Muscle of leg (tissue), 11 donors: Measurements from ENCODE around the gene CLEC1B. TPM values are rescaled to one million over a fixed set of nuclear protein-coding genes. Genes with fewer than 3 reads are reported as not detected.
"Not testable (repeated sequence)": the region's sequence is repeated elsewhere in the genome, so short reads cannot be mapped to it uniquely, and the experiment has no call there.

ENCODE experiments used
- DNase-seq: peaks from one replicate; pipeline ENCODE4 v3.0.0; 2013
- H3K27ac ChIP-seq: one replicate; pipeline ENCODE4 v1.5.1; 2013; ENCODE audit warnings: mild to moderate bottlenecking, low read length, control low read depth
- H3K27me3 ChIP-seq: one replicate; pipeline ENCODE4 v1.6.1; 2013; ENCODE audit warnings: low read length; ENCODE audit not compliant: control insufficient read depth, insufficient read depth
- H3K36me3 ChIP-seq: one replicate; pipeline ENCODE4 v1.6.1; 2013; ENCODE audit warnings: low read length; ENCODE audit not compliant: control insufficient read depth, insufficient read depth
- H3K4me1 ChIP-seq: one replicate; pipeline ENCODE4 v1.6.1; 2013; ENCODE audit warnings: low read length; ENCODE audit not compliant: control insufficient read depth, insufficient read depth
- H3K4me3 ChIP-seq: one replicate; pipeline ENCODE4 v1.5.1; 2013; ENCODE audit warnings: low read length, control low read depth
- H3K9me3 ChIP-seq: replicated peaks from 2 replicates; pipeline ENCODE4 v1.6.1; 2013; ENCODE audit warnings: low read depth, low read length; ENCODE audit not compliant: control insufficient read depth
- WGBS: methylation state at CpG from one replicate; pipeline ENCODE4 v1.1.5; 2013; ENCODE audit warnings: missing lambda C conversion rate; ENCODE audit not compliant: insufficient coverage; 5-methylcytosine and 5-hydroxymethylcytosine counted together
- polyA plus RNA-seq, 8 donors: library from polyadenylated mRNA; unstranded; fragments of 120-200 nt; gene quantifications; one replicate each; pipeline versions ENCODE4 v1.2.1 to v1.2.3, GENCODE V29; 2013; ENCODE audit warnings: inconsistent platforms in 1 of 8, low replicate concordance in 1 of 8; ENCODE audit not compliant: insufficient read length in 8 of 8, insufficient read depth in 1 of 8
- total RNA-seq: library from RNA; stranded (reverse); fragments of 120-200 nt; gene quantifications from one replicate; pipeline ENCODE4 v1.2.4, GENCODE V29; 2013

The CLEC1B gene
- total and polyA plus RNA-seq, 9 donors = 0.08 to 0.48 (median 0.22) TPM; not detected in 2

DNA sequence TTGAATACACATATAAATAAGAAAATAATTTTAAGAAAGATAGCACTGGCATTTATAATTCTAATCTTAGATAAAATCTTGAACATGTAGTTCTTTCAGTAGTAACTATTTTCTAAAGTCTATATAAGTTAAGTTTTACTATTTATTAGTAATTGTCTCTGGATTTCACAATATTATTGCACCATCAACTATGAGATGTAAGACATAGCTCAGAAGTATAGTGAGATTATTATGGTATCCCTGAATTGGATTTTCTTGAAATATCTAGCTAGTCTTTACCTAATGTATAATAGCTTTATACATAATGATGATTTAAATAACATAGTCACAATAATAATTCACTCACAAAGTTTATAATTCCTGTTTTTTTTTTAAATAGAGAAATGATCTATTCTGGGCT lies 21.0 kb downstream of the CLEC1B start:
- DNase-seq = no peak
- Histone ChIP-seq H3K9me3 (no peaks in the 10 kb centered on the region), H3K4me3 (no peak overlapping the region), H3K36me3 (no peaks in the 10 kb centered on the region), H3K4me1 (no peaks in the 10 kb centered on the region), H3K27ac (no peak overlapping the region), H3K27me3 (no peaks in the 10 kb centered on the region)

DNA sequence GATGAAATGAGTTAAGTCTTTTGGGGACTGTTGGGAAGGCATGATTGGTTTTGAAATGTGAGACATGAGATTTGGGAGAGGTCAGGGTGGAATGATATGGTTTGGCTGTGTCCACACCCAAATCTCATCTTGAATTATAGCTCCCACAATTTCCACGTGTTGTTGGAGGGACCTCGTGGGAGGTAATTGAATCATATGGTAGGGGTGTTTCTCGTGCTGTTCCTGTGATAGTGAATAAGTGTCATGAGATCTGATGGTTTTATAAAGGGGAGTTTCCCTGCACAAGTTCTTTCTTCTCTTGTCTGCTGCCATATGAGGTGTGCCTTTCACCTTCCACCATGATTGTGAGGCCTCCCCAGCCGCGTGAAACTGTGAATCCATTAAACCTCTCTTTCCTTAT lies 22.3 kb downstream of the CLEC1B start:
- no CpG with 5 or more reads among the region's 5 CpGs for WGBS
- H3K36me3 ChIP-seq, H3K4me3 ChIP-seq, H3K27ac ChIP-seq, H3K9me3 ChIP-seq, H3K4me1 ChIP-seq, H3K27me3 ChIP-seq, DNase-seq: not testable (repeated sequence)

DNA sequence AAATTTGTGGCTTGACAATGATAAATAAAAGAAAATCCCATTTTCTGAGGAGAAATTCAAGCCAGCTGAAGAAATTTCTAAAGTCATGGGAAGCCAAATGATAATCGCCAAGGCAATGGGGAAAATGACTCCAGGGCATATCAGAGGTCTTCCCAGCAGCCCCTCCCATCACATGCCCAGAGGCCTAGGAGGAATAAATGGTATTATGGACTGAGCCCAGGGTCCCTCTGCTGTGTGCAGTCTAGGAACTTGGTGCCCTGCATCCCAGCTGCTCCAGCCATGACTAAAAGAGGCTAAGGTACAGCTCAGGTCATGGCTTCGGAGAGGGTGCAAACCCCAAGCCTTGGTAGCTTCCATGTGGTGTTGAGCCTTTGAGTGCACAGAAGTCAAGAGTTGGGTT lies 23.3 kb downstream of the CLEC1B start:
- DNase-seq = no peak
- Histone ChIP-seq H3K4me1 (no peaks in the 10 kb centered on the region), H3K4me3 (no peak overlapping the region), H3K27me3 (no peaks in the 10 kb centered on the region), H3K27ac (no peak overlapping the region), H3K36me3 (no peaks in the 10 kb centered on the region), H3K9me3 (no peaks in the 10 kb centered on the region)
- 76% methylated on average over 2 of the region's 2 CpGs for WGBS

DNA sequence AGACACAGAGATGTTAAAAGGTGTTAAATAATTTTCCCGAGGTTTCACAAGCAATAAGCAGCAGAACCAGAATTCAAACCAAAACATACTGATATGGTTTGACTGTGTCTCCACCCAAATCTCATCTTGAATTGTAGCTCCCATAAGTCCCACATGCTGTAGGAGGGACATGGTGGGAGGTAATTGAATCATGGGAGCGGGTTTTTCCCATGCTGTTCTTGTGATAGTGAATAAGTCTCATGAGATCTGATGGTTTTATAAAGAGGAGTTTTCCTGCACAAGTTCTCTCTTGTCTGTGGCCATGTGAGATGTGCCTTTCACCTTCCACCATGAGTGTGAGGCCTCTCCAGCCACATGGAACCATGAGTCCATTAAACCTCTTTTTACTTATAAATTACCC lies 24.2 kb downstream of the CLEC1B start:
- H3K4me1 ChIP-seq, H3K4me3 ChIP-seq, H3K27me3 ChIP-seq, H3K36me3 ChIP-seq, H3K9me3 ChIP-seq, DNase-seq, H3K27ac ChIP-seq: not testable (repeated sequence)
- WGBS = 100% methylated on average over 1 of the region's 2 CpGs

DNA sequence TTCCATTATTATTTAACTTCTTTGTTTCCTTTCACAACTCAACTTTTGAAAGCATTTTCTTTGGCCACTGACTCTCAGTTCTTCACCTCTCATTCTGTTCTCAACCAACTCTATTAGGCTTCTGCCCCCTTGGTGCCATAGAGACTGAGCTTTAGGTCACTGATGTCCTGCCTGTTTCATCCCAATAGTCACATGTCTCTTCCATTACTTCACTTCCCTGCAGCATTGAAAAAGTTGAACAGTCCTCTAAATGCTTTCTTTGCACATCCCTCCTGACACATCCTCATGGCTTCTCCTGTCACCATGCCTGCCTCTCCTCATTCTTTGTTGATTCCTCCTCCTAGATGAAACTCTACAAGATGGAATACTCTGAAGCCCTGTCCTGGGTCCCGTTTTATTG lies 25.0 kb downstream of the CLEC1B start:
- Histone ChIP-seq H3K27ac (no peak overlapping the region), H3K9me3 (no peaks in the 10 kb centered on the region), H3K4me1 (no peaks in the 10 kb centered on the region), H3K27me3 (no peaks in the 10 kb centered on the region), H3K36me3 (no peaks in the 10 kb centered on the region), H3K4me3 (no peak overlapping the region)
- WGBS = no CpG with 5 or more reads among the region's 1 CpG
- no peak for DNase-seq

DNA sequence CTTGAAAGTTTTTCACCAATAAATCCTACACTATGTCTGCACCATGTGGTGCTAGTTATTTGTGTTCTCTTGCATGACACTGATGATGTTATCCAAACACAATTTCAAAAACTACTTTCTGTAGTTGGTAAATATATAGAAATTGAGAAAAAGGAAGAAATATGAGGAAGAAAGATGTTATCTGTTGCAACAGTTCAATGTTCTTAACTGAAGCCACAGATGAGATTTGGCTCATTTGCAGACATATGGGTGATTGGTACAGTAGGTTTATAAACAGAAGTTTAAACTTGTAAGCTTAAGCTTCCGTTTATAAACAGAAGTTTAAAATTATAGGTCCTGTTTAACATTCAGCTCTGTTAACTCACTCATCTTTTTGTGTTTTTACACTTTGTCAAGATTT lies 27.7 kb downstream of the CLEC1B start, which contains the start of gene CLEC12A:
Gene CLEC12A (plus strand): TSS at position 229 of the 400 bp plus-strand sequence. CDS start 188 bp downstream, outside the sequence.
- Histone ChIP-seq H3K27me3 (no peaks in the 10 kb centered on the region), H3K9me3 (no peaks in the 10 kb centered on the region), H3K27ac (no peak within 1 kb of the TSS), H3K4me1 (no peaks in the 10 kb centered on the region), H3K4me3 (no peak within 1 kb of the TSS), H3K36me3 (no peaks in the 10 kb centered on the region)
- no CpG with 5 or more reads among the region's 1 CpG for WGBS
- peak; percentile 5 for DNase-seq

DNA sequence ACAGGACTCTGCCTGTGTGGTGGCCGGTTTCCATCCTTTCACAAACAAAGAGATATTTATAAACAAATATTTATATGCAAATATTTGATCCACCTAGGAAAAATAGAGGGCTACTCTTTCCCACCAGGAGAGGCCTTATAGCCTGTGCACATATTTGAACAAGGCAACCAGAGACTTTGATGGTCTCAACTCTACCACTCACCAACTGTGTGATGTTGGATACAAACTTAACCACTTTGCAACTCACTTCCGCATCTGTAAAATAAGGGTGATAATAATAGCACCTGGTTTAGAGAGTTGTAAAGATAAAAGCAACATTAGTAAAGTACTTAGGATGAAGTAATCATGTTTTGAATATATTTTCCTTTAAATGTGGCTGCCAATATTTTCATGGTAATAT lies 29.2 kb downstream of the CLEC1B start:
- no peak for DNase-seq
- Histone ChIP-seq H3K36me3 (no peaks in the 10 kb centered on the region), H3K27me3 (no peaks in the 10 kb centered on the region), H3K9me3 (no peaks in the 10 kb centered on the region), H3K4me1 (no peaks in the 10 kb centered on the region), H3K4me3 (no peak overlapping the region), H3K27ac (no peak overlapping the region)
- WGBS = no CpG with 5 or more reads among the region's 2 CpGs

DNA sequence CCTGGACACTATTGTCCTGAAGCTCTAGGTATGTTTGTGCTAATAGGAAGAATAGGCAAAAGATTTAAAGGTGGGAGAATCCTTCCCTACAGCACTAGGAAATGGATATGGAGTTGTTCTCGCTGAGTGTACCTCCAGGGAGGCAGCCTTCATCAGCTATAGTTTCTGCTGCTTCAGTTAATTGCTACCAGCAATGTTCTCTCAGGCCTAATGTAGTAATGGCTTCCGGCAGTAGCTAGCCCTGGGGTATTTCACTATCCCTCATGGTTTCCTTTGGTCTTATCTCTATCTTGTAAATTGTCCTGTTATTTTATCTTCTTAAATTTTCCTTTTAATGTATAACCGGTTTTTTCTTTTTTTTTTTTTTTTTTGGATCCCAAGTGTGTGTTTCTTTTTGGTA lies 37.0 kb downstream of the CLEC1B start:
- no peak overlapping the region for H3K27ac ChIP-seq
- no CpG with 5 or more reads among the region's 3 CpGs for WGBS
- no peaks in the 10 kb centered on the region for H3K4me1 ChIP-seq
- H3K4me3 ChIP-seq = no peak overlapping the region
- no peaks in the 10 kb centered on the region for H3K36me3 ChIP-seq
- no peaks in the 10 kb centered on the region for H3K9me3 ChIP-seq
- no peaks in the 10 kb centered on the region for H3K27me3 ChIP-seq
- no peak for DNase-seq

DNA sequence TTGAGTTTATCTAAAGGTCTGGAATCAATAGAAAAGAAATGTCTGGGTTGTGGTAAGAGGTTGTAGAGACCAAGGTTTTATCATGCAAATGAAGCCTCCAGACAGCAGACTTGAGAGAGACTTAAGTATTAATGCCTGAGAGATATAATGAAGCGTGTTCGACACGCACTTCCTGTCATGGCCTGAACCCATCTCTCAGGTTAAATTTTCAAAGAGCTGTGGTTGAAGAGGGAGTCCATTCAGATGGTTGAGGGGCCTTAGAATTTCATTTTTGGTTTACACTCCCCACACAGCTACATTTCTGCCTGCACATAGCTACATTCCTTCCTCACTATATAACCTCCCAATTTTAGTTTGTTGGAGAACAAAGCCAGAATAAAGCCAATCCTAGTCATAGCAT lies 37.8 kb downstream of the CLEC1B start:
- DNase-seq = no peak
- Histone ChIP-seq H3K27ac (no peak overlapping the region), H3K36me3 (no peaks in the 10 kb centered on the region), H3K27me3 (no peaks in the 10 kb centered on the region), H3K9me3 (no peaks in the 10 kb centered on the region), H3K4me3 (no peak overlapping the region), H3K4me1 (no peaks in the 10 kb centered on the region)
- WGBS = no CpG with 5 or more reads among the region's 3 CpGs

DNA sequence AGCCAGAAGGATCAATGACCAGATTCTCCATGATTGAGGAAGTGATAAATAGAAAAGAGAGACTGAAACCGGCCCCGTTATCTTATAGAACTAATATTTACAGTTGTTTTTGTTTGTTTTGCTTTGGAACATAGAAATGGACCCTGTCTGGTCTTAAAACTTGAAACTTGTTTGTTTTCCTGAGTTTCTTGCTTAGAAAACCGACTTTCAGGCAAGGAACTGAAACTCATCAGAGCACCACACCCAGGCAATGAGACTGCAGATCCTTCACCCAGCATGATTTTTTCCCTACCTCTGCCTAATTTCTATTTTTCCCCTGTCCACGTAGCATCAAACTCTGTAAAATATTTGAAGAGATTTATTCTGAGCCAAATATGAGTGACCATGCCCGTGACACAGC lies 38.3 kb downstream of the CLEC1B start:
- Histone ChIP-seq H3K4me3 (no peak overlapping the region), H3K9me3 (no peaks in the 10 kb centered on the region), H3K36me3 (no peaks in the 10 kb centered on the region), H3K27me3 (no peaks in the 10 kb centered on the region), H3K4me1 (no peaks in the 10 kb centered on the region), H3K27ac (no peak overlapping the region)
- WGBS = 54% methylated on average over 2 of the region's 5 CpGs
- DNase-seq = no peak

DNA sequence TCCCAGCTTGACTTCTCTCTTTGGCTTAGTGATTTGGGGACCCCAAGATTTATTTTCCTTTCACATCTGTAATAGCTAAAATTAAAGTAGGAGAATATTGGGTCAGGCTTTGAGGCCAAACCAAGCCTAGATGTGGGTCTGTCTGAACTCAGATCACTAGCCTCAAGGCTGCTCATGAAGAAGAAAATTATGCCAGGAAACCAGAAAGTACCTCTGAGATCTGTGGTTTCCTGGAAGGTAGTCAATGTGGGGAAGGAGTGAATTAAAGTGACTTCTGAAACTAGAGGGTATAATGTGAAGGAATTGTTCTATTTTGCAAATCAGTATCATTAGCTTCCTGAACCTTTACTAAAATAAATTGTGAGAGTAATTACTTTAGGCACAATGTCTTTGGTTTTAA lies 41.1 kb downstream of the CLEC1B start:
- H3K36me3 ChIP-seq = no peaks in the 10 kb centered on the region
- no peaks in the 10 kb centered on the region for H3K4me1 ChIP-seq
- no peaks in the 10 kb centered on the region for H3K27me3 ChIP-seq
- H3K27ac ChIP-seq = no peak overlapping the region
- DNase-seq = no peak
- H3K9me3 ChIP-seq = no peaks in the 10 kb centered on the region
- no peak overlapping the region for H3K4me3 ChIP-seq
